Adrenal gland (tissue), 5 donors: ENCODE results near the gene SLC51B.

Source experiments
- CTCF ChIP-seq, 6 experiments: fragments of 450-650 bp in 4 of 6; fragments of 200-600 bp in 2 of 6; sonication (generic) in 1 of 6; IDR thresholded peaks; 1 replicate in 5 of 6; 2 replicates in 1 of 6; pipeline versions ENCODE4 v1.5.1 to v1.8.0; 2016 to 2021; ENCODE audit warnings: antibody characterized with exemption in 6 of 6, mild to moderate bottlenecking in 2 of 6, moderate library complexity in 1 of 6
- POLR2A ChIP-seq, 2 donors: fragments of 450-650 bp; IDR thresholded peaks; one replicate each; pipeline ENCODE4 v1.6.1; 2017; ENCODE audit warnings: antibody characterized with exemption in 2 of 2, mild to moderate bottlenecking in 2 of 2, moderate library complexity in 1 of 2
- donor health status: DM: no; HTN: no; CAD: no.

- no peak for TF ChIP-seq CTCF (IDR thresholded peaks at IDR 0.05)
- no peak for TF ChIP-seq POLR2A (IDR thresholded peaks at IDR 0.05)
Measured at GRCh38 chr15:65088643-65089021, 43.4 kb downstream of the SLC51B start.
